NCI-H2171 (cell line): ENCODE results near the gene LKAAEAR1.
"Not testable (repeated sequence)": the region's sequence is repeated elsewhere in the genome, so short reads cannot be mapped to it uniquely, and the experiment has no call there.

ENCODE experiments used
- DNase-seq: peaks from one replicate; lab custom pipeline; 2025; lab: John Stamatoyannopoulos, UW

Gene LKAAEAR1

GRCh38 chr20:64083804-64084684 lies at the start of gene LKAAEAR1:
Gene LKAAEAR1 (minus strand): TSS chr20:64084398. CDS start chr20:64084219, 179 bp downstream.
- DNase-seq: peak; percentile 47

- no peak for DNase-seq
Observed at GRCh38 chr20:64131406-64131805, 47.2 kb upstream of the LKAAEAR1 start.

- DNase-seq: no peak
Observed at GRCh38 chr20:64130876-64131275, 46.7 kb upstream of the LKAAEAR1 start.

GRCh38 chr20:64130271-64130670 lies 46.1 kb upstream of the LKAAEAR1 start:
- no peak for DNase-seq

GRCh38 chr20:64129146-64129782 lies 45.1 kb upstream of the LKAAEAR1 start:
- no peak for DNase-seq

GRCh38 chr20:64123517-64123916 lies 39.3 kb upstream of the LKAAEAR1 start:
- not testable (repeated sequence) for DNase-seq

GRCh38 chr20:64122927-64123326 lies 38.7 kb upstream of the LKAAEAR1 start:
- not testable (repeated sequence) for DNase-seq

- no peak for DNase-seq
Observed at GRCh38 chr20:64121586-64121985, 37.4 kb upstream of the LKAAEAR1 start.

- no peak for DNase-seq
Observed at GRCh38 chr20:64119681-64120341, 35.6 kb upstream of the LKAAEAR1 start.

- DNase-seq: no peak
Observed at GRCh38 chr20:64119301-64119680, 35.1 kb upstream of the LKAAEAR1 start.

GRCh38 chr20:64117432-64117777 lies 33.2 kb upstream of the LKAAEAR1 start:
- not testable (repeated sequence) for DNase-seq

- DNase-seq: no peak
Observed at GRCh38 chr20:64116541-64117431, 32.6 kb upstream of the LKAAEAR1 start.

GRCh38 chr20:64116016-64116415 lies 31.8 kb upstream of the LKAAEAR1 start:
- no peak for DNase-seq

GRCh38 chr20:64115171-64115911 lies 31.1 kb upstream of the LKAAEAR1 start:
- no peak for DNase-seq

- no peak for DNase-seq
Observed at GRCh38 chr20:64114356-64114971, 30.3 kb upstream of the LKAAEAR1 start.

- no peak for DNase-seq
Observed at GRCh38 chr20:64113796-64114355, 29.7 kb upstream of the LKAAEAR1 start.

GRCh38 chr20:64113444-64113775 lies 29.2 kb upstream of the LKAAEAR1 start:
- DNase-seq: no peak

- no peak for DNase-seq
Observed at GRCh38 chr20:64112691-64113443, 28.7 kb upstream of the LKAAEAR1 start.

- peak; percentile 40 for DNase-seq
Observed at GRCh38 chr20:64111841-64112641, 27.8 kb upstream of the LKAAEAR1 start.
